Activated CD4-positive, CD25-positive, alpha-beta regulatory T cell treated with anti-CD3 and anti-CD28 coated beads, Interleukin-2, amount 50 U/mL, for 72 hours (primary cell): Measurements from ENCODE around the gene CCNK.

Experiments used
- DNase-seq: peaks from one replicate; pipeline ENCODE4 v3.0.0; 2021

CCNK gene

GRCh38 chr14:99538733-99539132, 57.5 kb downstream of the CCNK start:
- no peak for DNase-seq

- DNase-seq = no peak
Measured at GRCh38 chr14:99539491-99539890, 58.3 kb downstream of the CCNK start.

DNA sequence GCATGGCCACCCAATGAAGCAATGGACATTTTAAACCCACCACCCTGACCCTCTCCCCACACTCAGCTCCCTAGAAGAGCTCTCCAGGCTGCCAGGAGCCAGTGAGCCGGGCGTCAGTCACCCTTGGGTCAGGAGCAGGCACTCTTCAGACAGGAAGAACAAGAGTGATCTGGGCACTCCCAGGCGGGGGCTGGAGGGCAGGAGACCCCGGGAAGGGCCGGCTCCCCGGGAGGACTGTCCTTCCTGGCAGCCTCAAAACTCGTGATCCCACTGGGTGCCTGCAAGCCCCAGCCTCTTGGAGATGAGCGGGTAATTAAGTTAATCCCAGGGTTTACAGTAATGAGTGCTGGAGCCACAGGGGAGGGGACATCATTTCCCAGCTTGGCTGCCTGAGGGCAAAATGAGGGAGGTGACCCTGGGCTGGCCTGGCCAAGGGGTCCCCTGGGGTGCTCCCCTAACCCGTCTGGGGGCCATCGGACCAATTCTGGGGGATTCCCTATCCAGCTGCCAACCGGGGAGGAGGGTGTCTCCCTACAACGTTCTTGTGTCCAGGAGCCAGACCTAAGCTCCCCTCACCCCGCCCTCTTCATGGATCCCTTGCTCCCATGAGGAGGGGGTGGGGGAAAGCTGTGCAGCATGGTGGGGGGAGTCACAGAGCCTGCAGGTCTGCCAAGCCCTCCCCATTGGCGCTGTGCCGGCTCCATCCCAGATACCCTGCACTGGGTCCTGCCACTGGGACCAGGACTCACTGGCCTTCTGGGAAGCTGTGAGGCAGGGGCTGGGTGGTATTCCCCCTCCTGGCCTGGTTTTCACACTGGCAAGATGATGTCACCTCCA, 59.2 kb downstream of the CCNK start:
- DNase-seq = no peak

DNA sequence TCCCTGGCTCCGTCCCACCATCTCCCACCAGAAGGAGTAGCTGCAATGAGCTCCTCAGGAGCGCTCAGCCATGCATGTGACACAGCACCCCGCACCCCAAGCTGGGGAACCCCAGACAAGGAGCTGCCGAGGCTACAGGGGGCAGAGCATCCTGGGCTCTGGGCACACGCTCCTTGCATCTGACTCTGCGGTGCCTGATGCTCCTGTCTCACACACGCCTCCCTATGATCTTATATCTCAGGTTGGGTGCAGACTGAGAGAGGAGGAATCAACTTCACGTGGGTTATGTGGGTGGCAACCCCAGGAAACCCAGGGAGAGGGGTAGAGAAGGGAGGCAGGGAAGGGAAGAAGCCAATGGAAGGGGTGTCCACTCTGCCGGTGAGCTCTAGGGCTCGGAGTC, 60.0 kb downstream of the CCNK start:
- no peak for DNase-seq

DNA sequence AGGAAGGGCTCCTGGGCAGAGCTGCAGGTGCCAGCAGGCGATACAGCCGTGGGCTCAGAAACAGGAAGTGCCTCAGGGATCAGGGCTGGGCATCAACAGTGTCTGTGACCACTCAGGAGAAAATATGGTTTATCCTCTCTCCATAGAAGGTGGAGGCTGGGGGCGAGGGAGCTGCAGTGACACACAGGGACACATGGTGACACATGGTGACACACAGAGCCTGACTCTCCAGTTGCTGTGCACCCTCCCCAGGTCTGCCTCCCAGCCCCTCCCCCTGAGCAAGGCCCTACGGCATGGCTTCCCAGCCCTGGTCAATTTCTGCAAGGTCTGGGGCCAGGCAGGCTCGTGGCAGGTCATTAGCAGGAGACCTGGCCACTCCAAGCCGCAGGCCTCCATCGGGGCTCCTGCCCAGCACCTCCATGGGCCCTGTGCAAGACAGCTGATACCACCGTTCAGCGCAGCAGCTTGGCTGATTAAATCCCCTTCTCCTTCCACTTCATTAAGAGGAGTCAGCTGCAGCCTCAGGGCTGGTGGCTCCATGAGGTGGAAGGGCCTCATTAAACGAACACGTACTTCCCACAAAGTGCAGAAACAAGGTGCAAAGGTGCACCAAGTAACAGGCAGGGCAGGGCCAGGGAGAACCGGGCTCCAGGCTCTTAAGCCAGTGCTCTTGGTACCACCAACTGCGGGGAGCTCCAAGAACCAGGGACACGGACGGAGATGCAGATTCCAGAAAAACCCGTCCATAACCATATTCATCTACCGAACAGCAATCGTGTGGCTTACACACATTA, 60.7 kb downstream of the CCNK start:
- DNase-seq = no peak

DNA sequence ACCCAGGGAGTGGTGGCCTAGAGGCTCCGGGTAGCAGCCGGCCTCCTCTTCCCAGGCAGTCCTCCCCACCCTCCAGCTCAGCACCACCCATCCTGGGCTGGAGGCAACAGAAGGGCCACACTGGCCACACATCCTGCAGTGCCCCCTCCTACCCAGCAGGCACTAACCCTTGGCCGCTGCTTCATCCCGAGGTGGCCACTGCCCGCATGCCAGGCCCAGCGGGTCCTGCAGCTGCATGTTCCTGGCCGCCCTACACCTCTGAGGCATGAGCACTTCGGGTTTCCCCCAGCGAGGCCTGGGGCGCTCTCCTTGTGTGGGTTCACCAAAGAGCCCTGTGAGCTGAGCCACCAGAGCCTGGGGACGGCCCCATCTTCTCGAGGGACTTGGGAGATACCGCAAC, 61.4 kb downstream of the CCNK start:
- DNase-seq = no peak

GRCh38 chr14:99543370-99543769, 62.2 kb downstream of the CCNK start:
- DNase-seq = no peak

GRCh38 chr14:99543985-99544384, 62.8 kb downstream of the CCNK start:
- DNase-seq = no peak

DNA sequence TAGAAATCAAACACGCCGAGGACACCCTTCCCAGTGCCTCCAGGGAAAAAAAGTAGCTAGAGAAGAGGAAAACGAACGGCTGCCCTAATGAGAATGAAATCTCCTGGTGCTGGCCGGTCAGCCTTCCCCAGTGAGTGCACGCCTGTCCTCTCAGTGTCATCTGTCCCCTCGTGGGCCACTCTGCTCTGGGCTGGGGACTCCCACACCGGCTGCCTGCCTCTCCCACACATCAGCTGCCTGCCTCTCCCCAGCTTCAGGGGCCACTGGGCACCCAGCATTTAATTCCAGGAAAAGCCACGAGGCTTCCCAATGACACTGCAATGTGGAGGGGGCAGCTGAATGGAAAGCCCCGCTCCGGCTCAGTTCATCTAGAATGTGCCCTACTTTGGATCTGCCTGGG, 63.8 kb downstream of the CCNK start:
- DNase-seq = no peak

DNA sequence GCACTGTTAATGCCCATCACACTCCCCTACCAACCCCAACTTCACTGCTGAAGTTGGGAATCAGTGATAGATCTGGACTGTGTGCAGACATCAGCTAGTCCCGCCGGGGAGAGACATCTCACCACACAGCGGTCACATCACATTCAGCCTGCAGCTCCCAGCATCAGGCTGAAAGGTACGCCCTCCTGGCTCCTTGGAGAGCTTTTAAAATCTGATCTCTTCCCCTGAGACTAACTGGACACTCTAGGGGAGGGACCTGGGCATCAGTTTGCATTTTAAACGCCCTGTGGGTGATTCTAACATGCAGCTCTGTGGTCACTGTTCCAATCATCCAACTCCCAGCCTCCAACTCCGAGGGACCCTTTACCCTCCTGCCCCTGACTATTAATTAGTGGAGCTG, 64.4 kb downstream of the CCNK start:
- no peak for DNase-seq

DNA sequence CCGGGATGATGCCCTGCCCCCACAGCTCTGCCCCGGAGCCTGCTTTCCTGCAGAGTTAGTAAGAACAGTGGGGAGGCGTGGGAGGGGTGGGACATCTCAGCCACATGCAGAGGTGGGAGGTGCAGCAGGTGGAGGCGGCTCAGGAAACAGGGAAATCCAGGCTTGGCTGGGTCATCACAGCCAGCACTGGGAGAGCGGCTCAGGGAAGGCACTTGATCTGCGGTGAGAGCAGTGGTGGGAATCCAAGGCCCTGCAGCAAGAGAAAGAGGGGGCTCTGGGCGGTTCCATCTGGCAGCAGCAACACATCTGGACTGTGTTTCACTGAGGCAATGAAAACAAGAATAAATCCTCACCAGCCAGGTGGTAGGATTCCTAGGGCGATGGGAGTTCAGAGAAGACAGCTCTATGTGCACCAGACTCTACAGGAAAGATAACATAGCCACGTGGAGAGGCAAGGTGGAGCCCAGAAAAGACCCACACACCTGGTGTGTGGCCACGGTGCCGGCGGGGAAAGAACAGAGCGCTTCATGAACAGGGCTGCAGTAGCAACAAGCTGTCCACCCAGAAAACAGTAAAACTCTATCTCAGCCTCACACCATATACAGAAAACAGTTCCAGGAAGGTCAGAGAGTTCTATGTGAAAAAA, 65.1 kb downstream of the CCNK start:
- DNase-seq = no peak

DNA sequence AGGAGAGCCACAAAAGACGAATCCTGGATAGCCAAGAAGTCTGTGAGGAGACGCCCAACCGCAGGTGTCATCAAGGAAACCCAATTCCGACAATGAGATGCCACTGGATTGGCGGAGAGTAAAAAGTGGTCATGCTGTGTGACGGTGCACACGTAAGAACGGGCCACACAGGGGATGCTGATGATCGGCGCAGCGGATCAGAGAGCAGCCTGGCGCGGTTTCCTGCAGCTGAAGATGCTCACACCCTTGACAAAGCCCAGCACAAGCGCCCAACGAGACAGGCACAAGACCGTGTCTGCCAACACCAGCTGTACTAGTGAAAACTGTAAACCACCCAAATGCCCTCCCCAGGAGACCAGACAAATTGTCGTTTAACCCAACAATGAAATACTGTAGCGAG, 67.0 kb downstream of the CCNK start:
- DNase-seq = no peak

- no peak for DNase-seq
Measured at GRCh38 chr14:99548871-99549515, 67.8 kb downstream of the CCNK start.

- no peak for DNase-seq
Measured at GRCh38 chr14:99549684-99550083, 68.5 kb downstream of the CCNK start.

DNA sequence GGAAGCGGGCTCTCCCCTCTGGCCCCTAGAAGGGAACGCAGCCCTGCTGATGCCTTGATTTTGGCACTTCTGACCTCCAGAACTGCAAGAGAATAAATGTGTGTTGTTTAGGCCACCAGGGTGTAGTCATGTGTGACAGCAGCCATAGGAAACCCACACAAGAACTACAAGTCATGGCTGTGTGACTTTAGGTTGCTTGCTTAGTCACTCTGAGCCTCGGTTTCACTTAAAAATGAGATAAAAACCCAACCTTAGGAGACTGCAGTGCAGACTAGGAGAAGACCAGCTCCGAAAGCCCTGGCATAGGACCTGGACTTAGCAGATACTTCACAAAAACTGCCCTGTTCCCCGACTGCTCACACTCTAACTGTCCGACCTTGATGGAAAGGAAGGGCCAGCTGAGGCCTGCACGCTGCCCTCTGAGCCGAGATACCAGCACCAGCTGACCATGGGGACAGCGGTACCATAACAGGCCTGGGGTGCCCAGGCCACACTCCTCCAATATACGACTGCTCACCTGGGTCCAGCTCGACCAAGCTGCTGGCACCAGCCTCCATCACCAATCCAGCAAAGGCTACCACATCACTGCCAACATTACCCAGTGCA, 69.3 kb downstream of the CCNK start:
- no peak for DNase-seq

- no peak for DNase-seq
Measured at GRCh38 chr14:99551034-99551922, 70.1 kb downstream of the CCNK start.

DNA sequence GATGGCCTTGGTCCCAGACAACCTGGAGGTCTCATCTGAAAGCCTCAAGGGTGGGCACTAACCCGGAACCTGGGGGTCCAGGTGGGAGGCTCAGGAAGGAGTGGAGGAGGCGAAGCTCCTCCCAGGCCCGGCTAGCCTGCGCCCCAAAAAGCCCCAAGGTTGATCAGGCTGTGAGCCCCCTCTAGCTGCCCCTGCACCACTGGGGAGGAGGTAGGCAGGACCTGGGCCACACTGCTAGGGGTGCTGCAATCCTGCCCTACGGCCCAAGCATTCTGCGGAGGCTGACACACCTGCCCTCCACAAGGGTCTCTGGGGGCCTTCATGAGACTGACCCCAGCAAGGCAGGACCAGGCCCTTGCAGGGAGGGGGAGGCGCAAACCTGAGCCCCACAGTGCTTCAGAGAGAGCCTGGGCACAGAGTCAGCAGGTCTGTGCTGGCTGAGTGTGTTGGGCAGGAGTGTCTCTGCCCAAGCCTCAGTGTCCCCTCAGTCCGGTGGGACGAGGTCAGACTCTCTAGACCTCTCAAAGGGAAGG, 70.9 kb downstream of the CCNK start:
- no peak for DNase-seq

GRCh38 chr14:99552572-99553216, 71.5 kb downstream of the CCNK start:
- DNase-seq = no peak

DNA sequence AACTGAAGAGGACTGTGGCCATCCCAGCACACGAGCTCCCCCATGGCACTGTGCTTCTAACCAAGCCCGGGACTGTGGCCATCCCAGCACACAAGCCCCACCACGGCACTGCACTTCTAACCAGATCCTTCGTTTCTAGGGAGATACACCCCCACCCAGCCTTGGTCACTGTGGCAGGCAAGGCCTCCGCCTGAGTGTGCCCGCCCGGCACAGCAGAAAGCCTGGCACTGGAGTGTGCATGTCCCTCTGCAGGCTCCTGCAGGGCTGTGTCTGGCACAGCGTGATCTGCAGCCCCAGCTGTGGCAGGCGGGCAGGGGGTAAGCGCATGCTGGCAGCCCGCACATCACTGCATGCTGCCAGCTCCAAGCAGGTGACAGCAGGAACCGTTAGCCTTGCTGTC, 73.0 kb downstream of the CCNK start:
- no peak for DNase-seq

DNA sequence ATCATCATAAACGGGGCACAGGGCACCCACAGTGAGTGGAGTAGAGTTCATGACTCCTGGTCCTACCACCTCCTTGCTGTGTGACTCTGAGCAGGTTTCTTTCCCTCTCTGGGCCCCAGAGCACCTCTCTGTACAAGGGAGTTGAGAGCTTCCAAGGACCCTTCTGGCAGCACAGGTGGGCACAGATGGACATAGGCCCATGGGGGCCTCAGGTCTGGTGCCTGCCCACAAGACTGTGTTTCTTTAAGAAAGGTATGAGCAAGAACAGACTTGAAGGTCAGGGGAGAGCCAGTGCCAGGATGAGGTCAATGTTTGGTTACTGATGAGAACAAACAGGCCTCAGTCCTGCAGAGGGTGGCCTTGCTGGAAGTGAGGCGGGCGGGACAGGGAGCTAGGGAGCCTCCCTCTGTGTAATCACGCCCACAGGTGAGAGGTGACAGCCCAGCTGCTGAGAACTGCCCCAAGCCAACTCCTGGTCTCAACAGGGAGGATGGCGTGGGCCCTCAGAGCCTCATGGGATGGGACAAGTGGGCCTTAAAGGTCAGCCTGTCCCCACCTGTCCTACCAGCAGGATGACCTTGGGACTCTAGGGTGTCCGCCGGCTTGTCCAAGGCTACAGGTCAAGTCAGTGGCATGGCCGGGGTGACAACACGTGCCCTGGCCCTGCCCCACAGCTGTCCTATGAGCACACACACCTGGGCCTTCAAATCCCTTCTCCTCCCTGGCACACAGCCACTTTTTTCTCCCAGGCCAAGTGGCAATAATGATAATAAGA, 73.7 kb downstream of the CCNK start:
- no peak for DNase-seq
